SW 1271 (cell line): Measurements from ENCODE around the gene THAP10.

Experiments used
- DNase-seq, 2 experiments: peaks; one replicate each; lab custom pipeline; 2025; lab: John Stamatoyannopoulos, UW

THAP10 gene

GRCh38 chr15:70853973-70854665, 38.1 kb downstream of the THAP10 start, which contains the start of gene LARP6:
TSS of gene LARP6 (minus strand) at chr15:70854157. CDS start at chr15:70854088, 69 bp downstream.
- DNase-seq, result peak; percentile 39 to 56

GRCh38 chr15:70853318-70853972, 38.8 kb downstream of the THAP10 start:
- peak; percentile 36 to 55 for DNase-seq

GRCh38 chr15:70852501-70853317, 39.5 kb downstream of the THAP10 start:
- no peak for DNase-seq

GRCh38 chr15:70851889-70852288, 40.3 kb downstream of the THAP10 start:
- no peak for DNase-seq

- no peak for DNase-seq
Measured at GRCh38 chr15:70845602-70846360, 46.5 kb downstream of the THAP10 start.

- DNase-seq, result no peak
Measured at GRCh38 chr15:70837476-70837875, 54.8 kb downstream of the THAP10 start.

GRCh38 chr15:70835841-70836240, 56.4 kb downstream of the THAP10 start:
- DNase-seq, result no peak

GRCh38 chr15:70835415-70835814, 56.8 kb downstream of the THAP10 start:
- no peak for DNase-seq

GRCh38 chr15:70834999-70835398, 57.2 kb downstream of the THAP10 start:
- no peak for DNase-seq

GRCh38 chr15:70833861-70834765, 58.1 kb downstream of the THAP10 start:
- DNase-seq, result peak in 1 of 2 experiments; percentile 76

GRCh38 chr15:70833422-70833821, 58.8 kb downstream of the THAP10 start:
- DNase-seq, result no peak

- DNase-seq, result no peak
Measured at GRCh38 chr15:70832176-70832575, 60.1 kb downstream of the THAP10 start.
